ENCODE results near the gene TMEM143. TPM values are rescaled to one million over a fixed set of nuclear protein-coding genes. Genes with fewer than 3 reads are reported as not detected.

Gene TMEM143
- total and polyA plus RNA-seq, 5 donors from 2014 or later = 1.9 to 9.3 (median 4.9) TPM

- no peak overlapping the region for H3K27ac Mint-ChIP-seq
- Histone ChIP-seq H3K9me3 (ENCODE audit: control insufficient read depth in 2 of 2, low read length in 2 of 2) (no peaks in the 10 kb centered on the region), H3K27ac (ENCODE audit: insufficient read depth, low read length, poor library complexity, severe bottlenecking) (no peak overlapping the region), H3K4me1 (ENCODE audit: control insufficient read depth, insufficient read depth, low read length, poor library complexity, severe bottlenecking) (no peaks in the 10 kb centered on the region), H3K27me3 (ENCODE audit: control insufficient read depth, insufficient read depth, low read length) (no peaks in the 10 kb centered on the region), H3K4me3 (ENCODE audit: low read depth, low read length) (no peak overlapping the region), H3K36me3 (ENCODE audit: control insufficient read depth, insufficient read depth, low read length) (no peaks in the 10 kb centered on the region)
- H3K4me1 Mint-ChIP-seq = peaks cover 0 to 11% (median 6%) of the 10 kb centered on the region in 4 donors
- no peaks in the 10 kb centered on the region for H3K27me3 Mint-ChIP-seq
- no peaks in the 10 kb centered on the region for H3K9me3 Mint-ChIP-seq
- peak; percentile 59 to 72 (median 61) for DNase-seq
- ATAC-seq (ENCODE audit: low read depth in 2 of 2) = peak; percentile 68 to 70
- no peak overlapping the region for H3K4me3 Mint-ChIP-seq
- peaks cover 11% of the 10 kb centered on the region for H3K36me3 Mint-ChIP-seq
These were observed 12.4 kb downstream of the TMEM143 start for GRCh38 chr19:48351341-48351752.

DNA sequence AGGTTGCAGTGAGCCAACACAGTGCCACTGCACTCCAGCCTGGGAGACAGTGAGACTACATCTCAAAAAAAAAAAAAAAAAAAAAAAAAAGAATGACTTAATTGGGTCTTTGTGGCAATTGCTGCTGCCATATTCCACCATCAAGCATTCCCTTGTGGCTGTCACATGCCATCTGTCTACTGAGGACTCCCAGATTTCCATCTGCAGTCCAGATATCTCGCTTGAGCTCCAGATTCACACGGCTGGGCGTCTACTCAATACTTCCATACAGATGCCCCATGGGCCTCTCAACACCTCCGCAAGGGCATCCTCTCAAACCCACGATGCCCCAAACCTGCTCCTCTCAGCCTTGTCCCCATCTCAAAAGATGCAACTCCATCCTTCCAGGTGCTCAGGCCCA is 12.9 kb downstream of the TMEM143 start:
- Mint-ChIP-seq H3K36me3 (peaks cover 11% of the 10 kb centered on the region), H3K27me3 (no peaks in the 10 kb centered on the region), H3K4me3 (no peak overlapping the region), H3K9me3 (no peaks in the 10 kb centered on the region), H3K4me1 (peaks cover 0 to 11% (median 6%) of the 10 kb centered on the region in 4 donors), H3K27ac (no peak overlapping the region)
- H3K27ac ChIP-seq (ENCODE audit: insufficient read depth, low read length, poor library complexity, severe bottlenecking) = no peak overlapping the region
- H3K4me3 ChIP-seq (ENCODE audit: low read depth, low read length) = no peak overlapping the region
- no peaks in the 10 kb centered on the region for H3K9me3 ChIP-seq (ENCODE audit: control insufficient read depth in 2 of 2, low read length in 2 of 2)
- ATAC-seq (ENCODE audit: low read depth in 2 of 2) = no peak
- DNase-seq = no peak
- no peaks in the 10 kb centered on the region for H3K36me3 ChIP-seq (ENCODE audit: control insufficient read depth, insufficient read depth, low read length)
- no peaks in the 10 kb centered on the region for H3K4me1 ChIP-seq (ENCODE audit: control insufficient read depth, insufficient read depth, low read length, poor library complexity, severe bottlenecking)
- H3K27me3 ChIP-seq (ENCODE audit: control insufficient read depth, insufficient read depth, low read length) = no peaks in the 10 kb centered on the region

GRCh38 chr19:48348737-48349136 is 15.0 kb downstream of the TMEM143 start:
- H3K4me1 Mint-ChIP-seq = peaks cover 0 to 11% (median 6%) of the 10 kb centered on the region in 4 donors

DNA sequence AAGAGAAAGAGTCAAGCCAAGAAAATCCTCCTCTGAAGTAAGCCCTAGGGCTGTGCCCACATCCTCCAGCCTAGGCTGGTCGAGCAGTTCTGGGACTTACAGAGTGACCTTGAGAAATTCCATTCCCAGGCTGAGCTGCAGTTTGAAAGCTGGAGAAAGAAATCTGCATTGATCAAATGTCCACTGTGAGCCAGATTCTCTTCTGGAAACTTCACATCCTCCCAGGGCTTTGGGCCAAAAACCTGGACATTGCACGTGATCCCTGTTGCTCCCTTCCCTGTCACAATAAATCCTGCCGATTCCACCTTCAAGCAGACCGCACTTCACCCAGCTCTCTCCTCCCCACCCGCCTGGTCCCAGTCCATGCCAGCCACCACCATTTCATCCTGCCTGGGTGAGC is 15.7 kb downstream of the TMEM143 start:
- ATAC-seq (ENCODE audit: low read depth in 2 of 2) (no peak), DNase-seq (no peak)
- Histone ChIP-seq H3K27me3 (ENCODE audit: control insufficient read depth, insufficient read depth, low read length) (no peaks in the 10 kb centered on the region), H3K4me1 (ENCODE audit: control insufficient read depth, insufficient read depth, low read length, poor library complexity, severe bottlenecking) (no peaks in the 10 kb centered on the region), H3K4me3 (ENCODE audit: low read depth, low read length) (no peak overlapping the region), H3K9me3 (ENCODE audit: control insufficient read depth in 2 of 2, low read length in 2 of 2) (no peaks in the 10 kb centered on the region), H3K36me3 (ENCODE audit: control insufficient read depth, insufficient read depth, low read length) (no peaks in the 10 kb centered on the region), H3K27ac (ENCODE audit: insufficient read depth, low read length, poor library complexity, severe bottlenecking) (no peak overlapping the region)
- Mint-ChIP-seq H3K9me3 (no peaks in the 10 kb centered on the region), H3K4me1 (peaks cover 0 to 11% (median 5%) of the 10 kb centered on the region in 4 donors), H3K27me3 (no peaks in the 10 kb centered on the region), H3K4me3 (no peak overlapping the region), H3K27ac (no peak overlapping the region), H3K36me3 (peaks cover 10% of the 10 kb centered on the region)

More at GRCh38 chr19:48348737-48349136, 15.0 kb downstream of the TMEM143 start:
- H3K27ac ChIP-seq (ENCODE audit: insufficient read depth, low read length, poor library complexity, severe bottlenecking) = no peak overlapping the region
- ATAC-seq (ENCODE audit: low read depth in 2 of 2) = no peak
- Mint-ChIP-seq H3K27ac (no peak overlapping the region), H3K36me3 (peaks cover 11% of the 10 kb centered on the region), H3K4me3 (no peak overlapping the region), H3K9me3 (no peaks in the 10 kb centered on the region), H3K27me3 (no peaks in the 10 kb centered on the region)
- H3K36me3 ChIP-seq (ENCODE audit: control insufficient read depth, insufficient read depth, low read length) = no peaks in the 10 kb centered on the region
- H3K9me3 ChIP-seq (ENCODE audit: control insufficient read depth in 2 of 2, low read length in 2 of 2) = no peaks in the 10 kb centered on the region
- no peak for DNase-seq
- H3K4me3 ChIP-seq (ENCODE audit: low read depth, low read length) = no peak overlapping the region
- H3K4me1 ChIP-seq (ENCODE audit: control insufficient read depth, insufficient read depth, low read length, poor library complexity, severe bottlenecking) = no peaks in the 10 kb centered on the region
- no peaks in the 10 kb centered on the region for H3K27me3 ChIP-seq (ENCODE audit: control insufficient read depth, insufficient read depth, low read length)

DNA sequence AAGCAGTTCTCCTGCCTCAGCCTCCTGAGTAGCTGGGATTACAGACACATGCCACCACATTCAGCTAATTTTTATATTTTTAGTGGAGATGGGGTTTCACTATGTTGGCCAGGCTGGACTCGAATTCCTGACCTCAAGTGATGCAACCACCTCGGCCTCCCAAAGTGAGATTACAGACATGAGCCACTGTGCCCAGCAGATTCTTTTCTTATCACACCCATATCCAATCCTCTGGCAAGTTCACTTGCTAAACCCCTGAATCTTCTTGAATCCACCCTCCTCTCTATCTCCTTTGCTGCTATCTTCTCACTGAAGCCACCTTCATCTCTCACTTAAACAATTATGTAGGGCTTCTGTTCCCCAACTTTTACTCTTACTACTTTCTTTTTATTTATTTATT is 17.5 kb downstream of the TMEM143 start:
- ATAC-seq (ENCODE audit: low read depth in 2 of 2) (no peak), DNase-seq (no peak)
- Mint-ChIP-seq H3K4me1 (peaks cover 0 to 6% (median 4%) of the 10 kb centered on the region in 4 donors), H3K9me3 (no peaks in the 10 kb centered on the region), H3K27me3 (no peaks in the 10 kb centered on the region), H3K27ac (no peak overlapping the region), H3K4me3 (no peak overlapping the region), H3K36me3 (peaks cover 16% of the 10 kb centered on the region)
- no peaks in the 10 kb centered on the region for H3K9me3 ChIP-seq (ENCODE audit: control insufficient read depth in 2 of 2, low read length in 2 of 2)
- no peak overlapping the region for H3K27ac ChIP-seq (ENCODE audit: insufficient read depth, low read length, poor library complexity, severe bottlenecking)
- no peaks in the 10 kb centered on the region for H3K27me3 ChIP-seq (ENCODE audit: control insufficient read depth, insufficient read depth, low read length)
- no peak overlapping the region for H3K4me3 ChIP-seq (ENCODE audit: low read depth, low read length)
- no peaks in the 10 kb centered on the region for H3K4me1 ChIP-seq (ENCODE audit: control insufficient read depth, insufficient read depth, low read length, poor library complexity, severe bottlenecking)
- peaks cover 2% of the 10 kb centered on the region for H3K36me3 ChIP-seq (ENCODE audit: control insufficient read depth, insufficient read depth, low read length)

DNA sequence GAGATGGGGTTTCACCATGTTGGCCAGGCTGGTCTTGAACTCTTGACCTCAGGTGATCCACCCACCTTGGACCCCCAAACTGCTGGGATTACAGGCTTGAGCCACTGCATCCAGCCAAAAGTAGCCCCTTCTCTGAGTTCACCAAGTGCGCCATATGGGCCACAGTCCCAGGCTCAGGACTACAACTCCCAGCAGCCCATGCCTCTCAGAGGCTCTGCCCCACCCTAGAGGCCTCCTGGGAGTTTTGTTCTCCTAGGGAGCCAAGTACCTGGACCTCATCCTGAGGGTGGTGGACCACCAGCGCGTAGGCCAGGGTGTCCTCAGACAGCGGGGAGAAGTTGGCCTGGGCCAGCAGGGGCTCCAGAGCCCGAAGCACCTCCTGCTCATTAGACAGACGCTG is 18.8 kb downstream of the TMEM143 start:
- ATAC-seq (ENCODE audit: low read depth in 2 of 2) (no peak), DNase-seq (no peak)
- Histone ChIP-seq H3K36me3 (ENCODE audit: control insufficient read depth, insufficient read depth, low read length) (peaks cover 2% of the 10 kb centered on the region), H3K4me3 (ENCODE audit: low read depth, low read length) (no peak overlapping the region), H3K9me3 (ENCODE audit: control insufficient read depth in 2 of 2, low read length in 2 of 2) (no peaks in the 10 kb centered on the region), H3K27me3 (ENCODE audit: control insufficient read depth, insufficient read depth, low read length) (no peaks in the 10 kb centered on the region), H3K27ac (ENCODE audit: insufficient read depth, low read length, poor library complexity, severe bottlenecking) (no peak overlapping the region), H3K4me1 (ENCODE audit: control insufficient read depth, insufficient read depth, low read length, poor library complexity, severe bottlenecking) (no peaks in the 10 kb centered on the region)
- Mint-ChIP-seq H3K9me3 (no peaks in the 10 kb centered on the region), H3K4me3 (no peak overlapping the region), H3K36me3 (peaks cover 13% of the 10 kb centered on the region), H3K4me1 (peaks cover 0 to 5% (median 2%) of the 10 kb centered on the region in 4 donors), H3K27ac (no peak overlapping the region), H3K27me3 (no peaks in the 10 kb centered on the region)

- Mint-ChIP-seq H3K9me3 (no peaks in the 10 kb centered on the region), H3K4me3 (no peak overlapping the region), H3K4me1 (peaks cover 0 to 5% (median under 1%) of the 10 kb centered on the region in 4 donors), H3K27me3 (no peaks in the 10 kb centered on the region), H3K27ac (no peak overlapping the region), H3K36me3 (peaks cover 9% of the 10 kb centered on the region)
- Histone ChIP-seq H3K27me3 (ENCODE audit: control insufficient read depth, insufficient read depth, low read length) (no peaks in the 10 kb centered on the region), H3K4me1 (ENCODE audit: control insufficient read depth, insufficient read depth, low read length, poor library complexity, severe bottlenecking) (no peaks in the 10 kb centered on the region), H3K27ac (ENCODE audit: insufficient read depth, low read length, poor library complexity, severe bottlenecking) (no peak overlapping the region), H3K36me3 (ENCODE audit: control insufficient read depth, insufficient read depth, low read length) (peaks cover 2% of the 10 kb centered on the region), H3K4me3 (ENCODE audit: low read depth, low read length) (no peak overlapping the region), H3K9me3 (ENCODE audit: control insufficient read depth in 2 of 2, low read length in 2 of 2) (no peaks in the 10 kb centered on the region)
- ATAC-seq (ENCODE audit: low read depth in 2 of 2) = no peak
- DNase-seq = no peak
These were observed 20.7 kb downstream of the TMEM143 start for GRCh38 chr19:48342841-48343540.

DNA sequence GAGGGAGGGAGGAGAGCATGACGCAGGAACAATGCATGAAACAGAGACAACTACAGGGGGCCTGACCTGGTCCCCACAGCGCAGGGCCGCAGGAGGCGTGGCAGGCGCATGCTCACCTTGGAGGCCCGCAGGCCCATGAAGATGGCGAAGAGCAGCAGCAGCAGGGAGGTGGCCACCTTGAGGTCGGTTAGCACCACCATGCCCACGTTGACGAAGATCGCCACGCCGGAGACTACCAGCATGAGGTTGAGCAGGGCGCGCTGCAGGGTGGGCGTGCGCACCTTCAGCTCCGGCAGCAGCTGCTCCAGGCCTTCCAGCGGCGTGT is 21.4 kb downstream of the TMEM143 start:
- Mint-ChIP-seq H3K4me3 (no peak overlapping the region), H3K27me3 (no peaks in the 10 kb centered on the region), H3K27ac (no peak overlapping the region), H3K4me1 (peaks cover 0 to 5% (median under 1%) of the 10 kb centered on the region in 4 donors), H3K36me3 (peaks cover 9% of the 10 kb centered on the region), H3K9me3 (no peaks in the 10 kb centered on the region)
- Histone ChIP-seq H3K27me3 (ENCODE audit: control insufficient read depth, insufficient read depth, low read length) (no peaks in the 10 kb centered on the region), H3K4me1 (ENCODE audit: control insufficient read depth, insufficient read depth, low read length, poor library complexity, severe bottlenecking) (no peaks in the 10 kb centered on the region), H3K9me3 (ENCODE audit: control insufficient read depth in 2 of 2, low read length in 2 of 2) (no peaks in the 10 kb centered on the region), H3K4me3 (ENCODE audit: low read depth, low read length) (no peak overlapping the region), H3K27ac (ENCODE audit: insufficient read depth, low read length, poor library complexity, severe bottlenecking) (no peak overlapping the region), H3K36me3 (ENCODE audit: control insufficient read depth, insufficient read depth, low read length) (peaks cover 2% of the 10 kb centered on the region)
- ATAC-seq (ENCODE audit: low read depth in 2 of 2) (no peak), DNase-seq (no peak)

Measured in CD4-positive, CD25-positive, alpha-beta regulatory T cell (primary cell).